Heart right ventricle (tissue), 16 donors: ENCODE measurements around the gene CCDC122. TPM values are rescaled to one million over a fixed set of nuclear protein-coding genes. Genes with fewer than 3 reads are reported as not detected.

Experiments used
- ATAC-seq, 8 donors: fragments of 200-7000 bp; cut with Tn5 transposase; one replicate each; pipeline ENCODE4 v1.9.1; 2020; ENCODE audit warnings: mild to moderate bottlenecking in 8 of 8, moderate library complexity in 8 of 8, moderate number of reproducible peaks in 1 of 8
- DNase-seq, 2 donors: peaks; one replicate each; pipeline ENCODE4 v3.0.0-alpha.2; 2020
- H3K27ac ChIP-seq, 10 donors: fragments of 200-600 bp; sonication (generic) in 2 of 10; one replicate each; pipeline versions ENCODE4 v1.5.0 to v1.8.0; 2020 to 2022; ENCODE audit warnings: mild to moderate bottlenecking in 3 of 10
- H3K27me3 ChIP-seq, 7 donors: fragments of 200-600 bp; one replicate each; pipeline ENCODE4 v1.8.0; 2021 to 2022; ENCODE audit warnings: mild to moderate bottlenecking in 2 of 7
- H3K36me3 ChIP-seq, 9 donors: fragments of 200-600 bp; sonication (generic) in 1 of 9; one replicate each; pipeline versions ENCODE4 v1.5.0 to v1.8.0; 2020 to 2022; ENCODE audit warnings: mild to moderate bottlenecking in 2 of 9
- H3K4me1 ChIP-seq, 9 donors: fragments of 200-600 bp; sonication (generic) in 1 of 9; one replicate each; pipeline versions ENCODE4 v1.5.0 to v1.8.0; 2020 to 2022; ENCODE audit warnings: mild to moderate bottlenecking in 4 of 9
- H3K4me3 ChIP-seq, 10 donors: fragments of 200-600 bp; sonication (generic) in 2 of 10; one replicate each; pipeline versions ENCODE4 v1.5.0 to v1.8.0; 2020 to 2022; ENCODE audit warnings: mild to moderate bottlenecking in 7 of 10, moderate library complexity in 2 of 10
- H3K9me3 ChIP-seq, 11 donors: fragments of 200-600 bp in 10 of 11; sonication (generic) in 2 of 11; one replicate each; pipeline versions ENCODE4 v1.5.0 to v1.8.0; 2013 to 2022; ENCODE audit warnings: mild to moderate bottlenecking in 2 of 11, control low read depth in 1 of 11, moderate library complexity in 1 of 11
- CTCF ChIP-seq, 9 donors: fragments of 200-600 bp; sonication (generic) in 2 of 9; IDR thresholded peaks; one replicate each; pipeline versions ENCODE4 v1.5.0 to v1.8.0; 2021 to 2022; ENCODE audit warnings: antibody characterized with exemption in 9 of 9, mild to moderate bottlenecking in 5 of 9, moderate library complexity in 1 of 9
- WGBS, 2 donors: extraction: QIAGEN DNeasy Blood & Tissue Kit; methylation state at CpG; one replicate each; pipeline ENCODE4 v1.1.7; 2013; ENCODE audit warnings: inconsistent platforms in 1 of 2; 5-methylcytosine and 5-hydroxymethylcytosine counted together
- intact Hi-C, 10 donors: fragments of 100-400 bp; cut with DNase I; formaldehyde crosslinking; loops; one replicate each; pipeline versions ENCODE4 v1.11.1 to v1.14.2; 2022
- polyA plus RNA-seq, 2 donors: library from polyadenylated mRNA; stranded (reverse); fragments of 200-250 nt; gene quantifications; one replicate each; pipeline ENCODE4 v1.2.3, GENCODE V29; 2013
- total RNA-seq, 10 donors: library from RNA; stranded (reverse); fragmentation: NEBNext Ultra II Directional in 3 of 10; extraction: Animal tissue kit (Norgen Biotek cat#: 25700) in 3 of 10; gene quantifications; one replicate each; pipeline versions ENCODE4 v1.2.1 to v1.2.4, GENCODE V29; 2021 to 2023
- donor health status: Arrhythmogenic right ventricular cardiomyopathy.
- donor health status: ischemic (EF 13 %, LVEDD 7.1; RV severe dilation, severe dysfunction).
- donor health status: healthy with polysubstance abuse.
- donor health status: DM: no; HTN: yes; CAD: no.
- donor health status: DM: no; HTN: no; CAD: no.
- donor health status: ischemic (EF 25% LVEDD 6.9; RV normal size, moderate dysfunction).
- donor health status: ischemic (EF 25% LVEDD 5.7; RV mildly dilated, moderate dysfunction).
- donor health status: healthy.
- donor health status: DM: yes; HTN: yes; CAD: no.
- donor health status: Ischemic cardiomyopathy.
- donor health status: ischemic (EF 35%, LVEDD 5.7; RV mildly dilated, moderate dysfunction).
- donor health status: nonischemic (EF 11% LVEDD 7.7; RV severe dilation, severe dysfunction).
- donor health status: DM: yes; HTN: yes; CAD: no.
- donor health status: PGD.
- donor health status: ischemic (EF 29% LVEDD 5.4; RV normal size, mild dysfunction).
- donor health status: nonischemic (EF 23%, LVEDD 6.1; RV moderate dilation, normal function).

CCDC122 gene
- total and polyA plus RNA-seq, 12 donors, result 1.6 to 16.0 (median 7.3) TPM

- ATAC-seq (no peak), DNase-seq (no peak)
- intact Hi-C loops, result loop anchor here in 1 of 10 donors (5.0 kb wide), 1 partner anchor 707 kb away; no protein-coding TSS in a partner anchor
- TF ChIP-seq CTCF (IDR thresholded peaks at IDR 0.05), result no peak
- Histone ChIP-seq H3K27me3 (peaks cover 0 to 18% (median 3%) of the 10 kb centered on the region in 7 donors), H3K4me1 (no peaks in the 10 kb centered on the region), H3K4me3 (no peak overlapping the region), H3K36me3 (no peaks in the 10 kb centered on the region), H3K27ac (no peak overlapping the region), H3K9me3 (no peaks in the 10 kb centered on the region)
Measured at GRCh38 chr13:43794416-43794815, 85.1 kb downstream of the CCDC122 start.

GRCh38 chr13:43792076-43792881 lies 87.3 kb downstream of the CCDC122 start:
- no peaks in the 10 kb centered on the region for H3K36me3 ChIP-seq
- H3K9me3 ChIP-seq, result no peaks in the 10 kb centered on the region
- ATAC-seq (no peak), DNase-seq (no peak)
- no peak for TF ChIP-seq CTCF (IDR thresholded peaks at IDR 0.05)
- H3K4me1 ChIP-seq, result peaks cover 0 to 10% (median 7%) of the 10 kb centered on the region in 9 donors
- no peak overlapping the region for H3K27ac ChIP-seq
- H3K27me3 ChIP-seq, result peaks cover 0 to 39% (median 19%) of the 10 kb centered on the region in 7 donors
- intact Hi-C loops, result loop anchor here in 1 of 10 donors (5.0 kb wide), 1 partner anchor 705 kb away; no protein-coding TSS in a partner anchor
- WGBS, 2 donors, result 70 to 73% methylated on average over 3 of the region's 3 CpGs
- H3K4me3 ChIP-seq, result no peak overlapping the region

DNA sequence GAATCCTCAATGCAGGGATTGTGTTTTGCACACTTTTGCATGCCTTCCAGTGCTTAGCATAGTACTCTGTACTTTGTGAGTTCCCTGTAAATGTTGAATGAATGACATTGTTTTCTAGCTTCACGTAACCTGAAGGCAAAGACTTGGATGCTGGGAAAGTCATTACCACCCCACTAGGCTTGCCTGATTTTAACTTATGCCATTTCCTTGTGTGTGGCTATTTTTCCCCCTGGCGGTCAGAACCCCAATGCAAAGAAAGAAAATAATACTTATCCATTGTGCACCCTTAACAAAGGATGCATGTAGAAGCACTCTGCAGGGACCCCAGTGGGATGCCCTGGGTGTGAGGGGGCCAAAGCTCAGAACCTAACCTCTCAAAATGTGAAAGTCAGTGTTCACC lies 91.5 kb downstream of the CCDC122 start:
- no peak overlapping the region for H3K27ac ChIP-seq
- no peaks in the 10 kb centered on the region for H3K9me3 ChIP-seq
- TF ChIP-seq CTCF (IDR thresholded peaks at IDR 0.05), result peak in 7 of 9 donors; percentile 19 to 40 (median 32)
- DNase-seq (no peak), ATAC-seq (no peak)
- H3K4me3 ChIP-seq, result peak overlapping the region in 1 of 10 donors; percentile 67
- intact Hi-C loops, result loop anchor here in 7 of 10 donors (5.0 to 10.0 kb wide), 10 partner anchors 101 to 591 kb away; no protein-coding TSS in a partner anchor
- peaks cover 0 to 47% (median 32%) of the 10 kb centered on the region in 9 donors for H3K4me1 ChIP-seq
- H3K27me3 ChIP-seq, result peaks cover 0 to 50% (median 28%) of the 10 kb centered on the region in 7 donors
- H3K36me3 ChIP-seq, result no peaks in the 10 kb centered on the region
- 47 to 73% methylated on average over 2 of the region's 2 CpGs for WGBS, 2 donors

GRCh38 chr13:43787518-43787891 lies 92.0 kb downstream of the CCDC122 start:
- WGBS, 2 donors, result 19 to 23% methylated on average over 9 of the region's 9 CpGs
- intact Hi-C loops, result loop anchor here in 7 of 10 donors (5.0 to 10.0 kb wide), 10 partner anchors 100 to 590 kb away; no protein-coding TSS in a partner anchor
- TF ChIP-seq CTCF (IDR thresholded peaks at IDR 0.05), result no peak
- no peaks in the 10 kb centered on the region for H3K36me3 ChIP-seq
- H3K9me3 ChIP-seq, result no peaks in the 10 kb centered on the region
- peaks cover 0 to 49% (median 32%) of the 10 kb centered on the region in 9 donors for H3K4me1 ChIP-seq
- H3K4me3 ChIP-seq, result peak overlapping the region; percentile 50 to 89 (median 70)
- DNase-seq, result no peak
- ATAC-seq, result no peak
- peak overlapping the region in 9 of 10 donors; percentile 54 to 90 (median 86) for H3K27ac ChIP-seq
- H3K27me3 ChIP-seq, result peaks cover 0 to 50% (median 28%) of the 10 kb centered on the region in 7 donors
